Measurements from ENCODE around the gene GNG7. TPM values are rescaled to one million over a fixed set of nuclear protein-coding genes. Genes with fewer than 3 reads are reported as not detected.
"Not testable (repeated sequence)": the region's sequence is repeated elsewhere in the genome, so short reads cannot be mapped to it uniquely, and the experiment has no call there.

Gene GNG7
- total RNA-seq, 1 donor from 2014 or later = 8.5 TPM

GRCh38 chr19:2714531-2715269 lies 12.2 kb upstream of the GNG7 start:
- peaks cover 11% of the 10 kb centered on the region for H3K9me3 Mint-ChIP-seq
- no peak for TF ChIP-seq CTCF (IDR thresholded peaks at IDR 0.05; ENCODE audit: unreplicated experiment)
- no peak overlapping the region for H3K27ac Mint-ChIP-seq
- no peak overlapping the region for H3K4me3 Mint-ChIP-seq
- no peak for DNase-seq (ENCODE audit: low spot score in 2 of 2, unreplicated experiment in 2 of 2)
- H3K27me3 Mint-ChIP-seq (ENCODE audit: low read depth) = peaks cover 40% of the 10 kb centered on the region
- no peaks in the 10 kb centered on the region for H3K36me3 Mint-ChIP-seq
- H3K4me1 Mint-ChIP-seq = peaks cover under 1% of the 10 kb centered on the region

- not testable (repeated sequence) for H3K27ac Mint-ChIP-seq; DNase-seq (ENCODE audit: low spot score in 2 of 2, unreplicated experiment in 2 of 2); H3K36me3 Mint-ChIP-seq; H3K4me3 Mint-ChIP-seq; H3K4me1 Mint-ChIP-seq
- peaks cover 11% of the 10 kb centered on the region for H3K9me3 Mint-ChIP-seq
- peaks cover 35% of the 10 kb centered on the region for H3K27me3 Mint-ChIP-seq (ENCODE audit: low read depth)
Observed at GRCh38 chr19:2714102-2714501, 11.6 kb upstream of the GNG7 start.

- Mint-ChIP-seq H3K9me3 (peaks cover 11% of the 10 kb centered on the region), H3K27me3 (ENCODE audit: low read depth) (peaks cover 28% of the 10 kb centered on the region)
- H3K4me3 Mint-ChIP-seq; H3K4me1 Mint-ChIP-seq; H3K27ac Mint-ChIP-seq; H3K36me3 Mint-ChIP-seq; DNase-seq (ENCODE audit: low spot score in 2 of 2, unreplicated experiment in 2 of 2): not testable (repeated sequence)
Observed at GRCh38 chr19:2713170-2713569, 10.7 kb upstream of the GNG7 start.

GRCh38 chr19:2711875-2712205 lies 9.3 kb upstream of the GNG7 start:
- Mint-ChIP-seq H3K36me3 (no peaks in the 10 kb centered on the region), H3K4me1 (no peaks in the 10 kb centered on the region), H3K27me3 (ENCODE audit: low read depth) (peaks cover 23% of the 10 kb centered on the region), H3K27ac (no peak overlapping the region), H3K4me3 (no peak overlapping the region), H3K9me3 (peaks cover 11% of the 10 kb centered on the region)
- no peak for DNase-seq (ENCODE audit: low spot score in 2 of 2, unreplicated experiment in 2 of 2)
- TF ChIP-seq CTCF (IDR thresholded peaks at IDR 0.05; ENCODE audit: unreplicated experiment) = no peak

GRCh38 chr19:2711172-2711874 lies 8.8 kb upstream of the GNG7 start:
- Mint-ChIP-seq H3K27ac (no peak overlapping the region), H3K27me3 (ENCODE audit: low read depth) (peaks cover 21% of the 10 kb centered on the region), H3K4me1 (no peaks in the 10 kb centered on the region), H3K4me3 (no peak overlapping the region), H3K9me3 (peaks cover 11% of the 10 kb centered on the region), H3K36me3 (no peaks in the 10 kb centered on the region)
- TF ChIP-seq CTCF (IDR thresholded peaks at IDR 0.05; ENCODE audit: unreplicated experiment) = no peak
- DNase-seq (ENCODE audit: low spot score in 2 of 2, unreplicated experiment in 2 of 2) = no peak

- H3K27me3 Mint-ChIP-seq (ENCODE audit: low read depth) = peaks cover 24% of the 10 kb centered on the region
- DNase-seq (ENCODE audit: low spot score in 2 of 2, unreplicated experiment in 2 of 2) = no peak
- H3K27ac Mint-ChIP-seq = no peak overlapping the region
- H3K4me1 Mint-ChIP-seq = peaks cover 7% of the 10 kb centered on the region
- no peak for TF ChIP-seq CTCF (IDR thresholded peaks at IDR 0.05; ENCODE audit: unreplicated experiment)
- no peak overlapping the region for H3K4me3 Mint-ChIP-seq
- no peaks in the 10 kb centered on the region for H3K9me3 Mint-ChIP-seq
- no peaks in the 10 kb centered on the region for H3K36me3 Mint-ChIP-seq
Observed at GRCh38 chr19:2706251-2706650, 3.8 kb upstream of the GNG7 start.
